HepG2 (cell line): ENCODE results near the gene FAM229A. TPM values are rescaled to one million over a fixed set of nuclear protein-coding genes. Genes with fewer than 3 reads are reported as not detected.
A peak's percentile ranks its signal among the peaks of the same experiment; 100 is the strongest.

Experiments used
- ARID4A ChIP-seq: sonication (generic); formaldehyde crosslinking; IDR thresholded peaks from 2 replicates; pipeline ENCODE4 v1.5.0; 2020; ENCODE audit warnings: mild to moderate bottlenecking, missing genetic modification reagents, borderline replicate concordance
- CTCF ChIP-seq: sonication (generic); formaldehyde crosslinking; IDR thresholded peaks from 2 replicates; pipeline ENCODE4 v1.5.0; 2020; ENCODE audit warnings: mild to moderate bottlenecking, missing genetic modification reagents, moderate library complexity
- GLI4 ChIP-seq: sonication (generic); formaldehyde crosslinking; IDR thresholded peaks from 2 replicates; pipeline ENCODE4 v1.5.1; 2020; ENCODE audit warnings: missing genetic modification reagents, mild to moderate bottlenecking, moderate library complexity, borderline replicate concordance
- MIXL1 ChIP-seq: IDR thresholded peaks from 2 replicates; pipeline ENCODE4 v1.6.1; 2016
- PHF21A ChIP-seq: sonication (generic); formaldehyde crosslinking; IDR thresholded peaks from 2 replicates; pipeline ENCODE4 v1.5.0; 2020; ENCODE audit warnings: mild to moderate bottlenecking, missing genetic modification reagents
- RARA ChIP-seq: IDR thresholded peaks from 2 replicates; pipeline ENCODE4 v1.6.1; 2016; ENCODE audit warnings: missing genetic modification reagents, missing compliant biosample characterization
- SYNCRIP ChIP-seq: fragments of 200-400 bp; formaldehyde crosslinking; IDR thresholded peaks from 2 replicates; pipeline ENCODE4 v1.6.1; 2018; ENCODE audit warnings: mild to moderate bottlenecking, low read depth, low read length; ENCODE audit not compliant: insufficient read depth
- ZNF3 ChIP-seq: IDR thresholded peaks from 2 replicates; pipeline ENCODE4 v1.7.0; 2017; ENCODE audit warnings: inconsistent platforms
- ZNF33A ChIP-seq: sonication (generic); formaldehyde crosslinking; IDR thresholded peaks from 2 replicates; pipeline ENCODE4 v1.5.1; 2020; ENCODE audit warnings: missing genetic modification reagents, mild to moderate bottlenecking, moderate library complexity, borderline replicate concordance
- ZNF414 ChIP-seq: sonication (generic); formaldehyde crosslinking; IDR thresholded peaks from 2 replicates; pipeline ENCODE4 v1.5.0; 2020; ENCODE audit warnings: missing genetic modification reagents
- polyA plus RNA-seq, 8 experiments: library from polyadenylated mRNA; depleted of rRNA in 3 of 8; stranded (reverse) in 7 of 8; unstranded in 1 of 8; fragments of >200 nt; fragmentation: Illumina TruSeq in 4 of 8; extraction: Trizol in 4 of 8; gene quantifications; 2 replicates each; pipeline versions ENCODE4 v1.2.1 to v1.2.3, GENCODE V29; 2011 to 2016; ENCODE audit warnings: low read depth in 4 of 8, missing spikeins in 1 of 8, mixed read lengths in 1 of 8; ENCODE audit not compliant: insufficient read depth in 1 of 8
- total RNA-seq, 5 experiments: library from RNA; depleted of rRNA; stranded (reverse); fragments of >200 nt; fragmentation: Illumina TruSeq; extraction: Trizol; gene quantifications; 2 replicates each; pipeline ENCODE4 v1.2.3, GENCODE V29; 2016; ENCODE audit warnings: low read depth in 1 of 5
- TF ChIP-seq, protein P1 (sequence below): IDR thresholded peaks from 2 replicates; pipeline ENCODE4 v1.6.1; 2016; ENCODE audit warnings: control low read depth

FAM229A gene
- total and polyA plus RNA-seq, 2 of the 13 experiments (the other 11 are each of a cell fraction or from before 2014, with no cell fraction given) = 3.2 to 17.6 TPM

DNA sequence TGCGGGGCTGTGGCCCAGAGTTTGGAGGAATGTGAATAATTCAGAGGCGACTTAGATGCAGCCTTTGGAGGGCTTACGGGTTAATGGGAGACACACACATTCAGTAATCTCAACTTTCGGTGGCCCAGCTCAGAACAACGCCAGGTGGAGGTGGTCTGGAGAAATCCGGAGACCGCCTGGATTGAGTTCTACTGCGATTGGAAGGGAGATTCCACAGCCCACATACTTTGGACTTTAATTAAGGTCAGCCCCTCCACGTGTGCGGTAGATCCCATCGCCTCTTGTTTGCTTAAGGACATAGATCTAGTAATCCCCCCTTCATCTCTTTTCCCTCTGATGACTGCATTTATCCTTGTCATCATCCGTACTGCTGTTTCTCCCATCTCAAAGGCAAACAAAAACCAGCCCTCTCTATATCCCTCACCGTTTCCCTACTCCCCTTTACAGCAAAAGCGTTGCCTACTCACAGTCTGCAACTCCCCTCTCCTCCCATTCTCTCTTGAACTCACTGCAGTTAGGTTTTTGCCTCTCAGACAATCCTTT, 32.7 kb upstream of the FAM229A start (continued):
- TF ChIP-seq RARA (CRISPR knock-in tag) = 0 out of 2 replicates have a peak, but pooled peaks have one; percentile 10
- TF ChIP-seq ZNF33A (CRISPR knock-in tag) = no peak; the same call in 1 of the 2 replicates
- TF ChIP-seq ARID4A (CRISPR knock-in tag) = 0 out of 2 replicates have a peak, but pooled peaks have one; percentile 2
- 0 out of 2 replicates have a peak, but pooled peaks have one; percentile 1 for TF ChIP-seq GLI4 (CRISPR knock-in tag)
- 0 out of 2 replicates have a peak, but pooled peaks have one; percentile 36 for TF ChIP-seq ZNF3
- TF ChIP-seq SYNCRIP = no peak
- TF ChIP-seq PHF21A = 0 out of 2 replicates have a peak, but pooled peaks have one; percentile 31
- no peak for TF ChIP-seq CTCF (CRISPR knock-in tag)
- no peak for TF ChIP-seq MIXL1 (CRISPR knock-in tag)
- TF ChIP-seq, protein P1, sequence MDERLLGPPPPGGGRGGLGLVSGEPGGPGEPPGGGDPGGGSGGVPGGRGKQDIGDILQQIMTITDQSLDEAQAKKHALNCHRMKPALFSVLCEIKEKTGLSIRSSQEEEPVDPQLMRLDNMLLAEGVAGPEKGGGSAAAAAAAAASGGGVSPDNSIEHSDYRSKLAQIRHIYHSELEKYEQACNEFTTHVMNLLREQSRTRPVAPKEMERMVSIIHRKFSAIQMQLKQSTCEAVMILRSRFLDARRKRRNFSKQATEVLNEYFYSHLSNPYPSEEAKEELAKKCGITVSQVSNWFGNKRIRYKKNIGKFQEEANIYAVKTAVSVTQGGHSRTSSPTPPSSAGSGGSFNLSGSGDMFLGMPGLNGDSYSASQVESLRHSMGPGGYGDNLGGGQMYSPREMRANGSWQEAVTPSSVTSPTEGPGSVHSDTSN = 0 out of 2 replicates have a peak, but pooled peaks have one; percentile 2
- 0 out of 2 replicates have a peak, but pooled peaks have one; percentile 65 for TF ChIP-seq ZNF414 (CRISPR knock-in tag)
- TF ChIP-seq, all 625 proteins: peak for 25
